Measurements from ENCODE around the gene ARPC1A. TPM values are rescaled to one million over a fixed set of nuclear protein-coding genes. Genes with fewer than 3 reads are reported as not detected.
A peak's percentile ranks its signal among the peaks of the same experiment; 100 is the strongest.

The ARPC1A gene
- total and polyA plus RNA-seq, 12 donors, result 93.1 to 213 (median 134) TPM

DNA sequence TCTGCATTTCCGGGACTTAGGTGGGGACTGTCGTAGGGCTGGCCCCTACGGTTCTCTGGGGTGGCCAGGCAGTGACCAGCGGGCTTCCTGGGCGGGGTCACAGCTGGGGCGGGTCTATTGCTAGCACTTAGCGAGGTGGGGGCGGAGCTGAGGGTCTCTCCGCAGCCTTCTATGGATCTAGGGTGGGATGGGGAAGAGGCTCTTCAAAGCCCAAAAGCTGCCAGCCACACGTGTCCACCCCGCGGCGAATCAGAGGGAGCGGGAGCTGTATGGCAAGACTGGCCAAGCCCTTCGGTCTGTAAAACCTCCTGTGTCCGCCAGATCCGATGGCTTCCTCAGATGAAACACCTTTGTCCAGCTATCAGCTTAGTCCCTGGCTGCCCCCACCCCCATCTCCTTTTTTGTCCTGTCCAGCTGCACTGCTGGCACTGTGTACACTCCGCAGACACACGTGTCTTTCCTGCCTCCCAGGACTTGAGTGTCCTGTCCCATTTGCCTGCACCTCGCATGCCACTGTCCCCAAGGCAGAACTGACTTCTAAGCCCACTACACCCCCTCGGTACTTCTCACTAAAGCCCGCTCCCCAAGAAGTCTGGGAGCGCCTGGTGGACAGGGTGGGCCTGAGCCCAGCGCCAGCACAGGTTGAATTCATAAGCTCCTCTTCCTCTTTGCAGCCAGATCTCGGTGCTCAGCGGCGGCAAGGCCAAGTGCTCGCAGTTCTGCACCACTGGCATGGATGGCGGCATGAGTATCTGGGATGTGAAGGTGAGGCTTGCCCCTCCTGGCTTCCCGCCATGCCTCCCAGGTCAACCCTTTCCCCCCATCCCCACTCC lies 67.9 kb downstream of the ARPC1A start:
- Histone ChIP-seq H3K27ac (peak overlapping the region; percentile 13 to 77 (median 73)), H3K36me3 (peaks cover 0 to 99% (median 36%) of the 10 kb centered on the region in 9 donors), H3K4me3 (peak overlapping the region; percentile 20 to 85 (median 60)), H3K9me3 (no peaks in the 10 kb centered on the region), H3K27me3 (no peaks in the 10 kb centered on the region), H3K4me1 (peaks cover 3 to 24% (median 21%) of the 10 kb centered on the region in 9 donors)
- WGBS, 2 donors, result 35 to 40% methylated on average over 30 of the region's 30 CpGs
- TF ChIP-seq, protein P1, sequence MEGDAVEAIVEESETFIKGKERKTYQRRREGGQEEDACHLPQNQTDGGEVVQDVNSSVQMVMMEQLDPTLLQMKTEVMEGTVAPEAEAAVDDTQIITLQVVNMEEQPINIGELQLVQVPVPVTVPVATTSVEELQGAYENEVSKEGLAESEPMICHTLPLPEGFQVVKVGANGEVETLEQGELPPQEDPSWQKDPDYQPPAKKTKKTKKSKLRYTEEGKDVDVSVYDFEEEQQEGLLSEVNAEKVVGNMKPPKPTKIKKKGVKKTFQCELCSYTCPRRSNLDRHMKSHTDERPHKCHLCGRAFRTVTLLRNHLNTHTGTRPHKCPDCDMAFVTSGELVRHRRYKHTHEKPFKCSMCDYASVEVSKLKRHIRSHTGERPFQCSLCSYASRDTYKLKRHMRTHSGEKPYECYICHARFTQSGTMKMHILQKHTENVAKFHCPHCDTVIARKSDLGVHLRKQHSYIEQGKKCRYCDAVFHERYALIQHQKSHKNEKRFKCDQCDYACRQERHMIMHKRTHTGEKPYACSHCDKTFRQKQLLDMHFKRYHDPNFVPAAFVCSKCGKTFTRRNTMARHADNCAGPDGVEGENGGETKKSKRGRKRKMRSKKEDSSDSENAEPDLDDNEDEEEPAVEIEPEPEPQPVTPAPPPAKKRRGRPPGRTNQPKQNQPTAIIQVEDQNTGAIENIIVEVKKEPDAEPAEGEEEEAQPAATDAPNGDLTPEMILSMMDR (IDR thresholded peaks at IDR 0.05), result no peak
- intact Hi-C loops (cut with DNase I), result loop anchor here in 1 of 10 donors (1.0 kb wide), 1 partner anchor 40 kb away; no protein-coding TSS in a partner anchor
- ATAC-seq (peak; percentile 65 to 79 (median 72)), DNase-seq (peak; percentile 58 to 62)

DNA sequence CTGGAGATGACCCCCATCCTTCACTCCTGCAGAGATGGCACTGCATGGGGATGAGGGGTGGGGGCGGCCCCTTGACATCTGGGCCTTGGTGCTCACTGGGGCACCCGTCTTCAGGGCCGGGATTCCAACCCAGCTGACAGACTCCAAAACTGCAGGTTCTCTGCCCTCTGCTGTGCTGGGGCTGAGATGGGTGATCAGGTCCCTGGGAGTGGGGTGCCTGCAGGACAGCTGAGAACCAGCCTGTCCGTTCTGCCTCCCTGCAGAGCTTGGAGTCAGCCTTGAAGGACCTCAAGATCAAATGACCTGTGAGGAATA lies 68.4 kb downstream of the ARPC1A start:
- Histone ChIP-seq H3K4me3 (no peak overlapping the region), H3K27me3 (no peaks in the 10 kb centered on the region), H3K4me1 (peaks cover 3 to 24% (median 21%) of the 10 kb centered on the region in 9 donors), H3K36me3 (peaks cover 0 to 99% (median 34%) of the 10 kb centered on the region in 9 donors), H3K27ac (peak overlapping the region in 2 of 10 donors; percentile 71 to 77), H3K9me3 (no peaks in the 10 kb centered on the region)
- DNase-seq (no peak), ATAC-seq (peak in 1 of 8 donors; percentile 5)
- TF ChIP-seq, protein P1 (IDR thresholded peaks at IDR 0.05), result no peak
- intact Hi-C loops (cut with DNase I), result no loop called here
- WGBS, 2 donors, result 89 to 95% methylated on average over 4 of the region's 4 CpGs

DNA sequence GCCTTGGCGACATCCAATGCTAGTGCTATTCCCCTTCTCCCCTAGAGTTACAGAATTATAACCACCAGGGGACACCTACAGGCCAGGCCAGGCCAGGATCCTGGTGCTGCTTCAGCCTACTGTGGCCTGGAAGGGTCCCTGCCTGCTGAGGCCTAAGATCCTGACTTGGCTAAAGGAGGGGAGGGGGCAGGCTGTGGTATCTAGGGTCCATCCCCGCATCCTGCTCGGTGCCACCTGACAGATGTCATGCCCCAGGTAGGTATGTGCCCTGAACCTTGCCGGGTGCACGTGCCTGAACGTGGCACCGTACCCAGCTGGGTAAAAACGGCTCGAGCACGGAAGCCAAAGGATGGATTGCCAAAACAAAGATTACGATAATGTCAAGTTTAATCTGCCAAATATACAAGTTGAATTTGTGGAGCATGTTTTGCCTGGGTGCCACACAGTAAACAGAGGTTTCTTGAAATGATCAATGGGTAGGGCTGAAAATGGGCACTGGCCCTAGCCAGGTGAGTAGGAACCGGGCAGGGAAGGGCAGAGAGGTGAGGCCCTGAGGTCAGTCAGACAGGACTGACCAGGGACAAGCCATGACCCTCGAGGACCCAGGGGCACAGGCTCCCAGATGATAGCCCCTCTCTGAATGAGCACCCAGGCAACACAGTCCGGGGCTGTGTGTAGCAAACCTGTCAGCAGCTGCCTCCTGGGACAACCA lies 70.1 kb downstream of the ARPC1A start:
- no peaks in the 10 kb centered on the region for H3K27me3 ChIP-seq
- intact Hi-C loops (cut with DNase I), result no loop called here
- no peak for DNase-seq
- H3K36me3 ChIP-seq, result peaks cover 0 to 99% (median 28%) of the 10 kb centered on the region in 9 donors
- no peaks in the 10 kb centered on the region for H3K9me3 ChIP-seq
- 71 to 82% methylated on average over 14 of the region's 14 CpGs for WGBS, 2 donors
- H3K27ac ChIP-seq, result peak overlapping the region in 2 of 10 donors; percentile 6 to 39
- ATAC-seq, result no peak
- TF ChIP-seq, protein P1 (IDR thresholded peaks at IDR 0.05), result peak in 1 of 9 donors; percentile 6
- H3K4me3 ChIP-seq, result no peak overlapping the region
- peaks cover 3 to 30% (median 22%) of the 10 kb centered on the region in 9 donors for H3K4me1 ChIP-seq

DNA sequence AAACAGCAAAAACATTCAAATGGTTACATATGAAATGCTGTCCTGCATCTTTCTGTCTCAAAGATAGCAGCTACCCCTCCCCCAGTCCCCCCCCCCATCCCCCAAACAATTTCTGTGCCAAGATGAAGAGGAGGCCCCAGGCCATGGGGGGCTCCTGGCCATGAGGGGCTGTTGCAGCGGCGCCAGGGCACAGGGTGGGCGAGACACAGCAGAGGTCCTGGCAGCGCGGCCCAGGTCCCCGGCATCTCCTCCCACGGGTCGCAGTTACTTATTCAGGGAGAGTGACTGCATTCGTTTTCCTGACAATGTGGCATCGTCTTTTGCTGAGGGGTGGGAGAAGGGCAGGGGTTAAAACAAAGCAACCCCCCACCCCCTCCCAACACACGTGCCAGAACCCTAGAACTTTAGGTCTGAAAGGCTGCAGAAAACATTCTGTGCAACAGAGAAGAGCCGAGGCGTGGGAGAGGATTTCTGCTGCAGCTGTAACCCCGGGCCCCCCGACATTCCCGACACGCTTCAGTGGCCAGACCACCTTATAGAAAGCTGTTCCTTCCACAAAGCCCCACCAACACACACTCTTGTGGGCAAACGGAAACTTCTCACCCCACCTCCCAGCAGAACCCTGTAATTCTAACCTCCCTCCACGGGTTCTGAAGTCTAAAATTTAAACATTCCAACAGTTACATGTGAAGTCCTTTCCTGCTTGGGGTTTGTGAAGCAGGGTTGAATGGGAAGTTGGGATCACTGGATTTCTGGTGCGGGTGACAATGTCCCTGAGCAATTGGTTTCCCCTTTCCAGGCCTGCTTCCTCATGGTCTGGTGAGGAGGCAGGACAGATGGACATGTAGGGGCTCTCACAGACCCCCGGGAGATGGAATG lies 71.0 kb downstream of the ARPC1A start:
- ATAC-seq, result no peak
- no peak for DNase-seq
- H3K9me3 ChIP-seq, result no peaks in the 10 kb centered on the region
- peaks cover 3 to 30% (median 21%) of the 10 kb centered on the region in 9 donors for H3K4me1 ChIP-seq
- H3K27me3 ChIP-seq, result no peaks in the 10 kb centered on the region
- TF ChIP-seq, protein P1 (IDR thresholded peaks at IDR 0.05), result no peak
- intact Hi-C loops (cut with DNase I), result no loop called here
- H3K4me3 ChIP-seq, result no peak overlapping the region
- H3K36me3 ChIP-seq, result peaks cover 0 to 99% (median 27%) of the 10 kb centered on the region in 9 donors
- 83 to 84% methylated on average over 21 of the region's 21 CpGs for WGBS, 2 donors
- H3K27ac ChIP-seq, result no peak overlapping the region

Measured in heart right ventricle (tissue), 16 donors.